ENCODE measurements around the gene GRIN2C. TPM values are rescaled to one million over a fixed set of nuclear protein-coding genes. Genes with fewer than 3 reads are reported as not detected.

The GRIN2C gene
- polyA plus RNA-seq, 4 donors = 0.17 to 0.35 (median 0.21) TPM

DNA sequence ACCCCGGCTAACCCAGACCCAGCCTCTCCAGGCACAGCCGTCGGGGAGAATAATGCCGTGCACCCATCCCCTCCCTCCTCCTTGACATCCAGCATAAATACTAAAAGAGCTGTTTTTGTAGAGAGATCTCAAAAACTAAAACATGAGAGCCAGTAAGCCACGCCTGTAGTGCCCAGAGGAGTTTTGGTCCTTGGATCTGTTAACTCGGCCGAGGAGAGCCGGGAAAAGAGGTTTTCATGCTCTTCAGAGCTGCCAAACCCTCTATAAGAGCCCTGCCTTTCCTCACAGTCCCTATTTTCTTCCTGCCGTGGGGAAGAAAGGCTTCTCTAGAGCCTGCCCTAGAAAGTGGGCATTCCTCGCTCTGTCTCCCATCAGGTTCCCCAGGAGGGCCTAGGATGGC, 53.4 kb downstream of the GRIN2C start:
- DNase-seq (ENCODE audit: low read depth in 4 of 4, low spot score in 2 of 4) = no peak

DNA sequence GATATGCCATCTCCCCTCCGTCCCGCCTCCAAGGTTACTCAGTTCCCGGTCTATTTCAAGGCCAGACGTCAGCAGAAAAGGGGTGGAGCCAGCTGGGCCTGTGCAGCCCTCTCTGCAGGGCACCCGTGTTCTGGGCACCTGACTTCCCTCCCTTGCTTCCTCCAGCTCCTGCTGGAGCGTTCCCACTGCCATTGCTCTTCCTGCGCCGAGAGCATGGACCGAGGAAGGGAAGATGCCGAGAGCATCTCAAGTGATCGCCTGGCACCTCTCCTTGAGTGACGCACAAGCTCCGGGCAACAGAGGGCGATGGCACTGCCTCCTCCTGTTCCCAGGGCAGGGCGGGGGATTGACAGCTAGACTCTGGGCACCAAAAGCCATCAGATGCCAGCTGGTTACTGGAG, 54.1 kb downstream of the GRIN2C start:
- DNase-seq (ENCODE audit: low read depth in 4 of 4, low spot score in 2 of 4) = no peak

DNA sequence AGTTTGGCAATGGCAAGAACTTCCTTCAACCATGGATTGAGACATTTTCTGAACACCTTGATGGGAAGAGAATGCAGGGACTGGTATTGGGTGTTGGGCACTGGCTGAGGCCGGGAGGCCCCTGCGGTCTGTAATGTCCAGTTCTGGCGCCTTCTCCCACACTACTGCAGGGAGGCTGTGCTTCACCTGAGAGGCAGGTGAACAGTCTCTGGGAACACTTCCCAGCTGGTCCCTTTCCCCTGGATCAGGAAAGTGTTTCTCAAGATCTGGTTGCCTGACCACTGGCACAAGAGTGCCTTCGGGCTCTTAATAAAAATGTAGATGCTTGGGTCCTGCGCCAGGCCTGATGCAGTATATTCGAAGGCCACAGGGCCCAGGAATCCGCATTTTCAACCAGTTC, 55.0 kb downstream of the GRIN2C start:
- DNase-seq (ENCODE audit: low read depth in 4 of 4, low spot score in 2 of 4) = no peak

DNA sequence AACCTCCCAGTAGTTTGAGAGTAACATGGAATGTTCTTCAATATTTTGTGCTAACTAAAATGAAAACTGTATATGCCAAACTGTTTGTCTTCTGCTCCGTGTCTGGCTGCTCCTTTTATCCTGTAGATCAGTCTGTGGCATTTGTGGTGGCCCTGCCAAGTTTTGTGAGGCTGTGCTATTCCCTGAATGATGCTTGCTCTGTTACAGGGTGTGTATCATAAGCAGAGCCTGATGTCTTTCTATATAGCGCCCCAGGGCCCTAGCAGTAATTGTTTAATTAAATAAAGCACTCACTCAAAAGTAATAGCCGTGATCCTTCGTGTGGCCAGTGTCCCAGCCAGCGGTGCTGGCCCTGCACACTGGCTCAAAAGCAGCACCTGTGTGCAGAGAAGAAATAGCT, 55.7 kb downstream of the GRIN2C start:
- no peak for DNase-seq (ENCODE audit: low read depth in 4 of 4, low spot score in 2 of 4)

DNA sequence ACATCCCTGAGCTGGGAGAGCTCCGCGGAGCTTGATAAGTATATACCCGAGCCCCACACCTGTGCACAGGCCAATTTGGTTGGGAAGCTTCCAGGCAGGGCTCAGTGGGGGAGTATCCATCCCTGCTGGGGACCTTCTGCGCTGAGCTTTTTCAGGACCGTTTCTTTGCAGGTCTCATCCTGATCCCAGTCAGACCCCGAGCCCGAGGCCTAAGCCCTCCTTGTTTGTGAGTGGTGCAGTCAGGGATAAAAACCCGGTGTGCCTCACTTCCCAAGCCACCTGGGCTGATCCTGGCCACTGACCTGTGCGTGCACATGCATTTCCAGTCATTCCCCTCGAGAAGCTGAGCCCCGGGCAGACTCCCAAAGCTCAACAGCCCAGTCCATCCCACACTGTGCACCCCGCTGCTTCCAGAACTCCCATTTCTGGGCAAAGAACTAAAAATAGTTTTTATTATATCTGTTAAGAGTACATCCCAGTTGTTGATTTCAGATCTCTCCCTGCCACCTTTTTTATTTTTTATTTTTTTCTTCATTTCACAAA, 56.2 kb downstream of the GRIN2C start:
- DNase-seq (ENCODE audit: low read depth in 4 of 4, low spot score in 2 of 4) = no peak

DNA sequence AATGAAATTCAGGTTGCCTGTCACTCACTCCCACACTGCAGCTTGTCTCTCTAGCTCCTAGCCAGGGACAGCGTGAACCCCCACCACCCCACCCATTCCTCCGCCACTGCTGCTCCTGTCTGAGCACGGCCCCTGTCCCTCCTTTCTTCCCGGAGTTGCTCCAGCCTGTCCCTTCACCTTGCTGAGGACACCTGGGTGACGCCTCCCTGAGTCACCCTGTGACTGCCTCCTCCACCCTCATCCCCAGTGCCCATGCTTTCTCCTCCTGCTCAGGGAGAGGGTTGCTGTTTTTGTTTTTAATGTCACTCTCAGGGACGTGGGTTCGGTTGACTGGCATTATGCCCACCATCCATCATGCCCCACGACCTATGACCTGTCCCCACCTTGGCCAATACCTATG, 57.8 kb downstream of the GRIN2C start:
- no peak for DNase-seq (ENCODE audit: low read depth in 4 of 4, low spot score in 2 of 4)

DNA sequence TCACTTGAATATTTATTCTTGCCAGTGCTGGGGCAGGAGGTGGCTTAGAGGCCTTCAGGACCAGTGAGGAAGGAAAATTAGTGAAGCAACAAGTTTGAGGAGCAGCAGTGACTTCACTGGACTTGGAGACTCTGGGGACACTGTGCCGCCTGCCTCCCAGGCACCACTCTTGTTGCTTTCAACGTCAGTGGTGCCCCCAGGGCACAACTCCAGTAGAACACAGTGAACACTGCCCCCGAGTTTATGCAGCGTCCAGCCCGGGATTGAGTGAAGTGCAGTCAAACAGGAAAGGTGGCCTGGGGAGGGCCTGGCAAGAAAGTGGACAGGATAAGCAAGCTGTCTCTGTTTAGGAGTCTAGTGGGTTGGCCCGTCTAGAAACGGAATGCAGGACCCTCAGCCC, 59.2 kb downstream of the GRIN2C start:
- no peak for DNase-seq (ENCODE audit: low read depth in 4 of 4, low spot score in 2 of 4)

DNA sequence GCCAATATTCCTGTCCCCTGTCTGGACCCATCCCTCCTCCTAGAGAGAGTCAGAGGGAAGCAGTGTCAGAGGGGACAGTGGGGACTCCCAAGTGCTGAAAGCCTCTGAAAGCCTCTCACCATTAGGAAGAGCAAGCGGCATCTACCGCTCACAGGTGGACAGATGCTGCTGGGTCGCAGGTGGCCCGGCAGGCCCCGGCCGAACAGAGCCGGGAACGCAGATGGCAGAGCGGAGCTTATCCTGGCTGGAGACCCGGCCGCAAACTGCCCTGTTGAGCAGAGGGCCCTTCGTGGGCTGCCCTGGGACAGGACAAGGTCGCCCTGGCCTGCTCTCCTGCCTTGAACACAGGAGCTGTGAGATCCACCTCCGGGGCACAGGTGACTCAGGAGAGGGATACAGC, 60.6 kb downstream of the GRIN2C start:
- DNase-seq (ENCODE audit: low read depth in 4 of 4, low spot score in 2 of 4) = no peak

DNA sequence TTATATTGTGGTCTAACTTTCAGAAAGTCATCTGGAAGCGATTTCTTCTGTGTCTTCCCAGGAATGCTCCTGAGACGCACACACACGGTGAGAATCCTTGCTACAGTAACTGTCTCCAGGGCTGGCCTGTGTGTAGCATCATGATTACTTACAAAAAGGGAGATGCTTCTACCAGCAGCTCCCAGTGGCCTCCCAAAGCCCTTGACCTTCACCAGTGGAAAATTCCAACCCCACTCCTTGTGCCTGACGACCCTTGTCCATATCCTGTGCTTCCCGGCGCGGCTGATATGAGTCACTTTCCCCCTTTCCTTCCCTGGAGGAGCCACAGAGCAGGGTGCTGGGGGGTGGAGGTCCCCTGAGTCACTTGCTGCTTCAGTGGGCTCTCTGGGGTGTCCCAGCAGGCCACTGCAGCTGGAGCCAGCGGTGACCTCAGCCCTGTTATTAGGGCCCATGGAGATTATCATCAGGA, 61.4 kb downstream of the GRIN2C start:
- no peak for DNase-seq (ENCODE audit: low read depth in 4 of 4, low spot score in 2 of 4)

DNA sequence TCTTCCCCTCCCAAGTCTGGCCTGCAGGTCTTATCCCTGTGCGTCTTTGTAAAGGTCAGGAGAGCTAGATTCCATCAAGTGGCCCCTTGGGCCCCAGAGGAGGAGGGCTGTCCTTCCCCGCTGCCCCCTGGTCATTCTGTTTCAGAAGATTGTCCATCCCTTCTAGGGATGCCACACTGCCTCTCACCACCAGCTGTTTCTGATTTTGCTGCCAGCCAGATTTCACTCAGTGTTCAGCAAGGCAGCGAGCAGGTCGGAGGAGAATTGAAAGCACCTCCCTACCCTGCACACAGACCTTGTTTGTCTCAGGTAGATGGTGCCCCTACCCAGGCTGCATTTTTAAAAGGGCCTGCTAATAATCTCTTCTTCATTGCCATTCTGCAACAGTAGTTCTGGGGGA, 61.9 kb downstream of the GRIN2C start:
- DNase-seq (ENCODE audit: low read depth in 4 of 4, low spot score in 2 of 4) = no peak

DNA sequence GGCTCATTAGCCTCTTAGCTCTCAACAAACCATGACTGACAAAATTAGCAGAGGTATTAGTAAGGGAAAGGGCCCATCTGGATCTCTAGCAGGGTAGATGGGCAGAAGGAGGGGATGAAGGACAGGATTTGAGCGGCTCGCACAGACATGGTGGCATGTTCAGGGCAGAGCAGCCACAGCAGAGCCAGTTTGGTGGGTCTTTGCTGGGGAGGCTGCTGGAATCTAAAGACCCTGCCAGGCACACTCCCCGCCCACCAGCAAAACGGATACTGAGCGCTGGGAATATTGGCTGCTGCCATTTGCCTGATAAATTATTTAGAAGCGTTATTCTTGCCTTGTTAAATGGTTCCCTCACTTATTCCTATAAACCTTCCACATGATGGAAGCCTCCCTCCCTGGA, 62.8 kb downstream of the GRIN2C start:
- DNase-seq (ENCODE audit: low read depth in 4 of 4, low spot score in 2 of 4) = no peak

DNA sequence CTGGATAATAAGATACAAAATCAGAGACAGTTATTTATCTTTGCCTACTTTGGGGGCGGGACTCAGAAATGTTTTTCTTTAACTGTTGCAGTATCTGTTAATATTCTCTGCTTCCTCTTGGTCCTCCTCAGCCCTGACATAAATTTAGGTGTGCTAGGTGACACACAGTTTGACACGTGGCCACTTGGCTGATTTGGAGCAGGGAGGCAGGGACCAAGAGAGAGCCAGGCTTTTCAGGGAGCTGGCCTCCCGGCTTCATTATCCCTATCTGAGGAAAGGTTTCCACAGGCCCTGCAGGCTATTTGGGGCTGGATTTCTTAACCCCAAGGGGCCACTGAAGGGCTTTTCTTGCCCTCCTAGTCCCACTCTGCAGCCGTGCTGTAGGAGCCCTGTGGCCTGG, 63.5 kb downstream of the GRIN2C start:
- DNase-seq (ENCODE audit: low read depth in 4 of 4, low spot score in 2 of 4) = no peak

DNA sequence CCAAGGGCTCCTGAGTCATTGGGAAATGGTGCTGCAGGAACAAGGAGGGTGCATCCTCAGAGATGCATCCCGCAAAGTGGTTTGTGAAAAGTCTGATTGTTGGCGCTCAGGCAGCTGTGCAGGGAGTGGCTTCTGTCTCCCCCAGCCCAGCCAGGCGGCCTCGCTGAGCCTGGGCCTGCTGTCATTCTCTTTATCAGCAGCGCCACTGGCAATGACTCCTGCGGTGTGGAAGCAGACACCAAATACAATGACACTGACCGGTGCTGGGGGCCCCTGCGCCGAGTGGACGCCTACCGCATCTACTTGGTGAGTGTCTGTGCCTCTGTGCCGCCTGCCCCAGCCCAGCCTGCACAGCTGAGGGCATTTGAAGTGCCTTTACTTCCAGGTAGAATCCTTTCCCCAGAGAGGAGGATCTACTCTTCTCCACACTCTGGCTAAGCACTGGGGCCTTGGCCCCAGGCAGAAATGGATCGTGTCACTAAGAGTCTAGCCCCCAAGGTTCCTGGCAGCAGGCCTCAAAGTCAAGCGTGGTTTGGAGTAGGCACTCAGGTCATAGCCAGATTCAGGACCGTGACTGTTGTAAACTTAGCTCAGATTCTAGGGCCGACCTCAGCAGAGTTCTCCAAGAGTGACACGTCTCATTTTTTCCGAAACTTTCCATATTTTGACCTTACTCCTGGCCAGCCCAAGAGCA, 64.2 kb downstream of the GRIN2C start:
- no peak for DNase-seq (ENCODE audit: low read depth in 4 of 4, low spot score in 2 of 4)

DNA sequence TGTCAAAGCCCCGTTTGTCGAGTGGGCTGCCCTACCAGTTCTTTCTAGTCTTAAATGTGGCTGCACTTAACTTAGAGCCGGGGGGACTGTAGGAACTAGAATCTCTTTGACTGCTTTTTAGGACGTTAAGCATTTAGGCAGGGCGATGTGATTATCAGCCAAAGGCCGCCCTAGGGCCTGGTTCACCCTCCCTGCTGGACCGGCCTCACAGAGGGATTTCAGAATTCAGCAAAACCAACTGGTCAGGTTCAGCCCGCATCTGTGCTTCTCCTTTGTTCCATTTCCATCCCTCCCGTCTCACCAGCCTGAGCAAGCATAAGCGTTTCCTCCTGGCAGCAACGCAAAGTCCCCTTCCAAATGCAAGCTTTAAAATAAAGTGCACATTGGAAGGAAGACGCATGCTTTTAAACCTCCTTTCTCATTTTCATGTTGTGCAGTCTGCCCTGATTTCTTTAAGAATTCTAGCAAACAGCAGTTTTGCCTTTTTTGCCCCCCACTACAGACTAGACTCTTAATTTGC, 67.0 kb downstream of the GRIN2C start:
- DNase-seq (ENCODE audit: low read depth in 4 of 4, low spot score in 2 of 4) = no peak

Other genes with a start within 250 kb of the GRIN2C start
- gene CD300E, start 236.1 kb downstream of the GRIN2C start, polyA plus RNA-seq (ENCODE audit: insufficient read length in 4 of 4) = under 1 TPM; 0.12 to 0.32 (median 0.18) TPM
- gene CD300LF, start 147.0 kb downstream of the GRIN2C start, polyA plus RNA-seq (ENCODE audit: insufficient read length in 4 of 4) = under 1 TPM; 0.22 to 0.44 (median 0.36) TPM
- 1 to 10 TPM; 4.8 to 5.6 (median 4.9) TPM for gene RAB37, start 122.6 kb downstream of the GRIN2C start, polyA plus RNA-seq (ENCODE audit: insufficient read length in 4 of 4)
- gene NHERF1, start 111.3 kb downstream of the GRIN2C start, polyA plus RNA-seq (ENCODE audit: insufficient read length in 4 of 4) = 100 to 1,000 TPM; 153 to 188 (median 177) TPM
- gene NAT9, start 83.5 kb downstream of the GRIN2C start, polyA plus RNA-seq (ENCODE audit: insufficient read length in 4 of 4) = 10 to 100 TPM; 38.9 to 55.6 (median 47.7) TPM
- gene FDXR, start 13.1 kb upstream of the GRIN2C start, polyA plus RNA-seq (ENCODE audit: insufficient read length in 4 of 4) = 10 to 100 TPM in 1 of 4 donors, 1 to 10 TPM in 3; 4.1 to 11.6 (median 9.2) TPM
- under 1 TPM; 0.38 to 0.52 (median 0.47) TPM for gene FADS6, start 33.7 kb upstream of the GRIN2C start, polyA plus RNA-seq (ENCODE audit: insufficient read length in 4 of 4)
- gene USH1G, start 63.4 kb upstream of the GRIN2C start, polyA plus RNA-seq (ENCODE audit: insufficient read length in 4 of 4) = under 1 TPM; 0.44 to 0.90 (median 0.75) TPM
- not detected for gene OTOP2, start 64.4 kb upstream of the GRIN2C start, polyA plus RNA-seq (ENCODE audit: insufficient read length in 4 of 4)
- gene OTOP3, start 76.0 kb upstream of the GRIN2C start, polyA plus RNA-seq (ENCODE audit: insufficient read length in 4 of 4) = not detected
- gene HID1, start 112.9 kb upstream of the GRIN2C start, polyA plus RNA-seq (ENCODE audit: insufficient read length in 4 of 4) = 10 to 100 TPM; 11.6 to 19.1 (median 13.5) TPM
- 10 to 100 TPM in 2 of 4 donors, 1 to 10 TPM in 2; 8.2 to 12.0 (median 10.0) TPM for gene CDR2L, start 127.7 kb upstream of the GRIN2C start, polyA plus RNA-seq (ENCODE audit: insufficient read length in 4 of 4)
- 10 to 100 TPM; 26.8 to 29.3 (median 27.7) TPM for gene MRPL58, start 152.8 kb upstream of the GRIN2C start, polyA plus RNA-seq (ENCODE audit: insufficient read length in 4 of 4)
- gene ATP5PD, start 187.1 kb upstream of the GRIN2C start, polyA plus RNA-seq (ENCODE audit: insufficient read length in 4 of 4) = 100 to 1,000 TPM; 281 to 356 (median 320) TPM
- 10 to 100 TPM; 29.7 to 34.6 (median 33.9) TPM for gene KCTD2, start 187.3 kb upstream of the GRIN2C start, polyA plus RNA-seq (ENCODE audit: insufficient read length in 4 of 4)
- 10 to 100 TPM; 23.6 to 45.3 (median 33.4) TPM for gene SLC16A5, start 228.1 kb upstream of the GRIN2C start, polyA plus RNA-seq (ENCODE audit: insufficient read length in 4 of 4)